Neuronal stem cell (in vitro differentiated cells): Measurements from ENCODE around the gene PRELID3B.

Source experiments
- DNase-seq: peaks from one replicate; pipeline ENCODE4 v3.0.0-alpha.2; 2013; ENCODE audit warnings: low spot score
- H2AFZ ChIP-seq: one replicate; pipeline ENCODE4 v1.6.1; 2013; ENCODE audit warnings: mild to moderate bottlenecking, low read length, inconsistent platforms
- H2AK5ac ChIP-seq: 2 replicates; pipeline ENCODE4 v1.6.1; 2013; ENCODE audit warnings: low read depth, mild to moderate bottlenecking, inconsistent platforms, low read length, moderate library complexity, mixed read lengths
- H2BK120ac ChIP-seq: 2 replicates; pipeline ENCODE4 v1.6.1; 2013; ENCODE audit warnings: low read depth, mild to moderate bottlenecking, inconsistent platforms, low read length, moderate library complexity, mixed read lengths
- H2BK12ac ChIP-seq: one replicate; pipeline ENCODE4 v1.6.1; 2013; ENCODE audit warnings: low read length, inconsistent platforms
- H2BK15ac ChIP-seq: 2 replicates; pipeline ENCODE4 v1.6.1; 2013; ENCODE audit warnings: mild to moderate bottlenecking, low read length, inconsistent platforms, mixed read lengths
- H2BK5ac ChIP-seq: one replicate; pipeline ENCODE4 v1.6.1; 2013; ENCODE audit warnings: inconsistent platforms, mild to moderate bottlenecking, low read length, moderate library complexity
- H3K14ac ChIP-seq: one replicate; pipeline ENCODE4 v1.6.1; 2013; ENCODE audit warnings: low read length, inconsistent platforms
- H3K18ac ChIP-seq: 2 replicates; pipeline ENCODE4 v1.6.1; 2013; ENCODE audit warnings: low read length, inconsistent platforms
- H3K23ac ChIP-seq: 2 replicates; pipeline ENCODE4 v1.6.1; 2013; ENCODE audit warnings: low read depth, mild to moderate bottlenecking, mixed read lengths, low read length, inconsistent platforms; ENCODE audit not compliant: poor library complexity
- H3K27ac ChIP-seq: replicated peaks from 3 replicates; pipeline ENCODE4 v1.5.1; 2013; ENCODE audit warnings: low read length, inconsistent platforms
- H3K27me3 ChIP-seq, 3 experiments: 2 replicates each; pipeline ENCODE4 v1.6.1; 2013; ENCODE audit warnings: low read length in 3 of 3, mild to moderate bottlenecking in 2 of 3, inconsistent platforms in 1 of 3, low read depth in 1 of 3, mixed read lengths in 1 of 3, moderate library complexity in 1 of 3; ENCODE audit not compliant: control insufficient read depth in 3 of 3, insufficient read depth in 3 of 3
- H3K36me3 ChIP-seq, 2 donors: replicated peaks in 1 of 2; 2 replicates each; pipeline ENCODE4 v1.6.1; 2013; ENCODE audit warnings: low read length in 2 of 2; ENCODE audit not compliant: control insufficient read depth in 2 of 2, insufficient read depth in 2 of 2
- H3K4ac ChIP-seq: 2 replicates; pipeline ENCODE4 v1.6.1; 2013; ENCODE audit warnings: inconsistent platforms, mild to moderate bottlenecking, low read length, moderate library complexity
- H3K4me1 ChIP-seq, 2 donors: 1 replicate in 1 of 2; 2 replicates in 1 of 2; pipeline ENCODE4 v1.6.1; 2013; ENCODE audit warnings: low read length in 2 of 2, low read depth in 1 of 2; ENCODE audit not compliant: control insufficient read depth in 2 of 2, insufficient read depth in 1 of 2
- H3K4me2 ChIP-seq: one replicate; pipeline ENCODE4 v1.6.1; 2013; ENCODE audit warnings: mild to moderate bottlenecking, low read length, inconsistent platforms; ENCODE audit not compliant: insufficient read depth, poor library complexity, severe bottlenecking
- H3K4me3 ChIP-seq, 2 donors: 2 replicates each; pipeline ENCODE4 v1.5.1; 2013; ENCODE audit warnings: low read length in 2 of 2, mild to moderate bottlenecking in 2 of 2, inconsistent platforms in 1 of 2, moderate library complexity in 1 of 2
- H3K79me1 ChIP-seq: one replicate; pipeline ENCODE4 v1.6.1; 2013; ENCODE audit warnings: low read depth, mild to moderate bottlenecking, inconsistent platforms, low read length, moderate library complexity
- H3K9ac ChIP-seq: one replicate; pipeline ENCODE4 v1.6.1; 2013; ENCODE audit warnings: mild to moderate bottlenecking, low read depth, low read length, inconsistent platforms; ENCODE audit not compliant: poor library complexity
- H3K9me3 ChIP-seq, 2 donors: replicated peaks in 1 of 2; 2 replicates each; pipeline versions ENCODE3 to v1.6.1; 2013; ENCODE audit warnings: low read length in 2 of 2, mild to moderate bottlenecking in 2 of 2, inconsistent platforms in 1 of 2, low read depth in 1 of 2, mixed read lengths in 1 of 2, moderate library complexity in 1 of 2; ENCODE audit not compliant: control insufficient read depth in 2 of 2, insufficient read depth in 1 of 2
- H4K8ac ChIP-seq: one replicate; pipeline ENCODE4 v1.6.1; 2013; ENCODE audit warnings: low read depth, mild to moderate bottlenecking, inconsistent platforms, low read length, moderate library complexity
- H4K91ac ChIP-seq: one replicate; pipeline ENCODE4 v1.6.1; 2013; ENCODE audit warnings: low read length, low read depth, mild to moderate bottlenecking, inconsistent platforms; ENCODE audit not compliant: poor library complexity
- WGBS, 2 donors: extraction: QIAGEN DNeasy Blood & Tissue Kit; methylation state at CpG; one replicate each; pipeline ENCODE4 v1.1.7; 2013; ENCODE audit warnings: missing lambda C conversion rate in 2 of 2, mixed read lengths in 1 of 2; ENCODE audit not compliant: insufficient read length in 2 of 2, insufficient replicate concordance in 1 of 2; ENCODE audit errors: extremely low coverage in 2 of 2; 5-methylcytosine and 5-hydroxymethylcytosine counted together

The PRELID3B gene

DNA sequence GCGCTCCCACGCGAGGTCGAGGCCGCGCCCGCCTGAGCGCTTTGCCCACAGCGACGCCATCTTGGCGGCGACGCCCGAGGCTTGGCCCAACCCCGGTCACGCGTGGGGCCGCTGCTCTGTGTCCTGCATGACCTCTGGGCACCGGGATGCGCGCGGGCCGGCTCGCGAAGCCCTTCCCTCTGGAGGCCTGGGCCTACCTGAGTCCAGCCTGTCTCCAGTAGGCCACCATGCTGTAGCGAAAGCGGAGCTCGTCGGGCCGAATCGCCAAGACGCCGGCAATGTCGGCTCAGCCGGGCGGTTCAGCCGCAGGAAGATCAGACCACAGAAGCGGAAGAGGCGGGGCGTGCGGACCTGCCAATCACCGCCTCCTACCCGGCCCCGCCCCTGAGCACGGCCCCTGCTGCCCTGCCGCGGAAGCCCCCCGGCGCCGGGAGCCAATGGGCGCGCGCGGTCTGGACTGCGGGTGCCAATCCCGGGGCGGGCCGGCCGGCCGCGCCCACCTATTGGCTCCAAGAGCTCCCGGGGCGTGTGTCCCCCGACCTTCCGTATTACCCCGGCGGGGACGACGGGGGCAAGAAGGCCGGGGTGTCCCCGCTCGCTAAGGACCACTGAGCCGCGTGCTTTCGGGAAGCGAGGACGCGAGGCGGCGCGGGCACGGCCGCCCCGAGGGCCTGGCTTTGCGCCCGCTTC lies 10.4 kb downstream of the PRELID3B start, which contains the start of gene ATP5F1E:
Gene ATP5F1E, minus strand, starts transcription at position 313 of the 690 bp plus-strand sequence. Its CDS starts 84 bp downstream, at position 229.
- peak within 1 kb of the TSS; percentile 81 to 97 for H3K4me3 ChIP-seq
- peak within 1 kb of the TSS; percentile 96 for H3K23ac ChIP-seq
- peak within 1 kb of the TSS; percentile 97 for H3K14ac ChIP-seq
- no peak within 1 kb of the TSS for H3K4ac ChIP-seq
- H3K18ac ChIP-seq: peak within 1 kb of the TSS; percentile 99
- peak within 1 kb of the TSS; percentile 59 for H3K27ac ChIP-seq
- no CpG with 5 or more reads among the region's 86 CpGs for WGBS, 2 donors
- no peak within 1 kb of the TSS for H2BK15ac ChIP-seq
- H3K9ac ChIP-seq: peak within 1 kb of the TSS; percentile 99
- peak within 1 kb of the TSS; percentile 90 for H3K4me2 ChIP-seq
- H2AFZ ChIP-seq: peak within 1 kb of the TSS; percentile 92
- no peaks in the 10 kb centered on the region for H3K27me3 ChIP-seq
- peaks cover 17 to 77% of the 10 kb centered on the region in 2 donors for H3K36me3 ChIP-seq
- peak within 1 kb of the TSS; percentile 56 for H4K91ac ChIP-seq
- H2AK5ac ChIP-seq: peak within 1 kb of the TSS; percentile 89
- DNase-seq: peak; percentile 94
- H2BK12ac ChIP-seq: no peak within 1 kb of the TSS
- no peak within 1 kb of the TSS for H2BK120ac ChIP-seq
- H4K8ac ChIP-seq: no peak within 1 kb of the TSS
- H3K9me3 ChIP-seq: no peaks in the 10 kb centered on the region
- peak within 1 kb of the TSS; percentile 87 for H2BK5ac ChIP-seq
- H3K4me1 ChIP-seq: peaks cover 4 to 45% of the 10 kb centered on the region in 2 donors
- peaks cover 4% of the 10 kb centered on the region for H3K79me1 ChIP-seq

- H3K4me3 ChIP-seq: peak overlapping the region; percentile 81 to 97
- H4K8ac ChIP-seq: no peak overlapping the region
- peak overlapping the region; percentile 70 for H3K4me2 ChIP-seq
- peak overlapping the region; percentile 97 for H3K14ac ChIP-seq
- H3K9ac ChIP-seq: peak overlapping the region; percentile 99
- no peaks in the 10 kb centered on the region for H3K27me3 ChIP-seq
- no peak overlapping the region for H3K4ac ChIP-seq
- H3K18ac ChIP-seq: peak overlapping the region; percentile 99
- H3K27ac ChIP-seq: no peak overlapping the region
- H2BK120ac ChIP-seq: no peak overlapping the region
- H3K79me1 ChIP-seq: peaks cover 4% of the 10 kb centered on the region
- H3K23ac ChIP-seq: peak overlapping the region; percentile 96
- peak overlapping the region; percentile 56 for H4K91ac ChIP-seq
- H2AK5ac ChIP-seq: peak overlapping the region; percentile 89
- peak overlapping the region; percentile 90 for H2AFZ ChIP-seq
- H2BK5ac ChIP-seq: peak overlapping the region; percentile 87
- no CpG with 5 or more reads among the region's 13 CpGs for WGBS, 2 donors
- H3K36me3 ChIP-seq: peaks cover 19 to 80% of the 10 kb centered on the region in 2 donors
- H3K9me3 ChIP-seq: no peaks in the 10 kb centered on the region
- no peak overlapping the region for H2BK12ac ChIP-seq
- H3K4me1 ChIP-seq: peaks cover 4 to 48% of the 10 kb centered on the region in 2 donors
- no peak overlapping the region for H2BK15ac ChIP-seq
- DNase-seq: no peak
These were observed 11.0 kb downstream of the PRELID3B start for GRCh38 chr20:59031564-59032022.

- no peak overlapping the region for H2BK5ac ChIP-seq
- no peak overlapping the region for H3K27ac ChIP-seq
- H3K36me3 ChIP-seq: peaks cover 16 to 80% of the 10 kb centered on the region in 2 donors
These were observed 11.5 kb downstream of the PRELID3B start for GRCh38 chr20:59030911-59031563.

DNA sequence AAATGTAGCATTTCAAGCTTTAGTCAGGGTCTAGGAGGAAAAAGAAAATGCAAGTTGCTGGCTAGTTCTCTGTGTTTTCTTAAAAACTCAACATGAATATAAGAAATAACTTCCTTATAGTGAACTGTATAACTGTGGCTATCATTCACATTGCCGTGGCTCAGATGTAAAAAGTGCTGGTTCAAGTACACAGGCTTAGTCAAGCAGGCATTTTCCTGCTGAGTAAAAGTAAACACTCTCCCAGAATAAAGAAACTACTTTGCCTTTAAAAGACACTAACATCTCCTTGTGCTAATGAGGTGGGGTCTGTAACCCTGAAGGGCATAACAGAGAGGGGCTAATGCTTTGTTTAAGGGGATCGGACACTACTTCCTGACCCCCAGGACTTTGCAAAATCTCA lies 13.8 kb downstream of the PRELID3B start:
- no peak overlapping the region for H3K14ac ChIP-seq
- H2BK12ac ChIP-seq: no peak overlapping the region
- H2BK5ac ChIP-seq: no peak overlapping the region
- no peak overlapping the region for H2BK15ac ChIP-seq
- no peak overlapping the region for H2AFZ ChIP-seq
- no peak overlapping the region for H4K8ac ChIP-seq
- H3K4me2 ChIP-seq: no peak overlapping the region
- no peak overlapping the region for H3K18ac ChIP-seq
- H3K36me3 ChIP-seq: peaks cover 22 to 78% of the 10 kb centered on the region in 2 donors
- no peak overlapping the region for H2AK5ac ChIP-seq
- WGBS, 2 donors: no CpG with 5 or more reads among the region's 2 CpGs
- H4K91ac ChIP-seq: no peak overlapping the region
- peaks cover 4 to 56% of the 10 kb centered on the region in 2 donors for H3K4me1 ChIP-seq
- H2BK120ac ChIP-seq: no peak overlapping the region
- no peak overlapping the region for H3K4ac ChIP-seq
- no peak overlapping the region for H3K27ac ChIP-seq
- no peaks in the 10 kb centered on the region for H3K27me3 ChIP-seq
- H3K79me1 ChIP-seq: peaks cover 7% of the 10 kb centered on the region
- DNase-seq: no peak
- peak overlapping the region in 1 of 2 donors; percentile 29 for H3K4me3 ChIP-seq
- no peak overlapping the region for H3K9ac ChIP-seq
- no peaks in the 10 kb centered on the region for H3K9me3 ChIP-seq
- no peak overlapping the region for H3K23ac ChIP-seq

More at GRCh38 chr20:59030911-59031563, 11.5 kb downstream of the PRELID3B start:
- H2BK12ac ChIP-seq: no peak overlapping the region
- no peak overlapping the region for H2AFZ ChIP-seq
- DNase-seq: no peak
- WGBS, 2 donors: no CpG with 5 or more reads among the region's 7 CpGs
- H2AK5ac ChIP-seq: no peak overlapping the region
- no peak overlapping the region for H3K9ac ChIP-seq
- H2BK15ac ChIP-seq: no peak overlapping the region
- H3K23ac ChIP-seq: no peak overlapping the region
- H2BK120ac ChIP-seq: no peak overlapping the region
- H3K9me3 ChIP-seq: no peaks in the 10 kb centered on the region
- H4K8ac ChIP-seq: no peak overlapping the region
- H3K14ac ChIP-seq: no peak overlapping the region
- no peak overlapping the region for H3K4ac ChIP-seq
- H3K27me3 ChIP-seq: no peaks in the 10 kb centered on the region
- H3K18ac ChIP-seq: no peak overlapping the region
- peak overlapping the region; percentile 70 for H3K4me2 ChIP-seq
- no peak overlapping the region for H4K91ac ChIP-seq
- peak overlapping the region; percentile 81 to 97 for H3K4me3 ChIP-seq
- peaks cover 4% of the 10 kb centered on the region for H3K79me1 ChIP-seq
- peaks cover 4 to 46% of the 10 kb centered on the region in 2 donors for H3K4me1 ChIP-seq
